Natural killer cell (primary cell): ENCODE measurements around the gene B3GALT6. TPM values are rescaled to one million over a fixed set of nuclear protein-coding genes. Genes with fewer than 3 reads are reported as not detected.

Experiments used
- ATAC-seq, 3 donors: fragments of 150-1000 bp in 2 of 3; fragments of 200-7000 bp in 1 of 3; cut with Tn5 transposase; 1 replicate in 1 of 3; 2 replicates in 2 of 3; pipeline ENCODE4 v1.10.0; 2021; ENCODE audit warnings: mild to moderate bottlenecking in 2 of 3, moderate library complexity in 2 of 3
- DNase-seq, 2 donors: peaks; one replicate each; pipeline versions ENCODE4 v3.0.0 to v3.0.0-alpha.2; 2013 to 2021; ENCODE audit warnings: mixed read lengths in 1 of 2
- H3K27ac ChIP-seq: one replicate; pipeline ENCODE4 v1.5.1; 2013; ENCODE audit warnings: mild to moderate bottlenecking, low read length
- H3K27me3 ChIP-seq: one replicate; pipeline ENCODE4 v1.6.1; 2013; ENCODE audit warnings: low read length; ENCODE audit not compliant: control insufficient read depth, insufficient read depth
- H3K36me3 ChIP-seq: one replicate; pipeline ENCODE4 v1.6.1; 2013; ENCODE audit warnings: low read length; ENCODE audit not compliant: control insufficient read depth, insufficient read depth
- H3K4me1 ChIP-seq: one replicate; pipeline ENCODE4 v1.6.1; 2013; ENCODE audit warnings: low read length; ENCODE audit not compliant: control insufficient read depth, insufficient read depth
- H3K4me3 ChIP-seq: one replicate; pipeline ENCODE4 v1.5.1; 2013; ENCODE audit warnings: low read length
- H3K9me3 ChIP-seq: one replicate; pipeline ENCODE4 v1.6.1; 2013; ENCODE audit warnings: low read length; ENCODE audit not compliant: control insufficient read depth, insufficient read depth
- H3K27ac Mint-ChIP-seq, 2 donors: one replicate each; pipeline ENCODE4 v1.8.0; 2022; ENCODE audit warnings: mild to moderate bottlenecking in 2 of 2, mixed read lengths in 2 of 2, moderate library complexity in 1 of 2
- H3K27me3 Mint-ChIP-seq, 2 donors: one replicate each; pipeline ENCODE4 v1.8.0; 2022; ENCODE audit warnings: low read depth in 2 of 2, mixed read lengths in 2 of 2
- H3K36me3 Mint-ChIP-seq: one replicate; pipeline ENCODE4 v1.8.0; 2022; ENCODE audit warnings: mixed read lengths
- H3K4me1 Mint-ChIP-seq, 2 donors: one replicate each; pipeline ENCODE4 v1.8.0; 2022; ENCODE audit warnings: mixed read lengths in 2 of 2
- H3K4me3 Mint-ChIP-seq: one replicate; pipeline ENCODE4 v1.8.0; 2022; ENCODE audit warnings: mild to moderate bottlenecking, moderate library complexity, mixed read lengths
- H3K9me3 Mint-ChIP-seq, 2 donors: one replicate each; pipeline ENCODE4 v1.8.0; 2022; ENCODE audit warnings: mixed read lengths in 2 of 2
- CTCF ChIP-seq: fragments of 200-600 bp; IDR thresholded peaks from one replicate; pipeline ENCODE4 v1.8.0; 2022; ENCODE audit warnings: antibody characterized with exemption
- WGBS: methylation state at CpG from one replicate; pipeline ENCODE4 v1.1.7; 2013; ENCODE audit warnings: missing lambda C conversion rate; ENCODE audit not compliant: insufficient coverage; 5-methylcytosine and 5-hydroxymethylcytosine counted together
- intact Hi-C: fragments of 100-400 bp; cut with micrococcal nuclease; formaldehyde crosslinking; loops from one replicate; pipeline ENCODE4 v1.14.2; 2022
- total RNA-seq, 4 donors: library from RNA; stranded (reverse); fragments of 120-200 nt in 1 of 4; gene quantifications; one replicate each; pipeline versions ENCODE4 v1.2.3 to v1.2.4, GENCODE V29; 2013 to 2022

B3GALT6 gene
- total RNA-seq, 3 donors from 2014 or later (not counting 1 experiment from before 2014, with no cell fraction given), result 13.7 to 16.5 (median 16.3) TPM

GRCh38 chr1:1218524-1219200 is 13.4 kb upstream of the B3GALT6 start:
- no peak overlapping the region for H3K4me3 ChIP-seq
- no peak for TF ChIP-seq CTCF
- no peak for DNase-seq
- H3K4me1 ChIP-seq, result peaks cover 97% of the 10 kb centered on the region
- no peaks in the 10 kb centered on the region for H3K36me3 Mint-ChIP-seq
- no peaks in the 10 kb centered on the region for H3K9me3 Mint-ChIP-seq
- WGBS, result 96% methylated on average over 36 of the region's 36 CpGs
- peaks cover 53% of the 10 kb centered on the region for H3K36me3 ChIP-seq
- no peak overlapping the region for H3K27ac ChIP-seq
- no peaks in the 10 kb centered on the region for H3K9me3 ChIP-seq
- peaks cover 27 to 73% of the 10 kb centered on the region in 2 donors for H3K4me1 Mint-ChIP-seq
- peak overlapping the region; percentile 50 for H3K4me3 Mint-ChIP-seq
- intact Hi-C loops, result no loop called here
- H3K27me3 ChIP-seq, result no peaks in the 10 kb centered on the region
- no peaks in the 10 kb centered on the region for H3K27me3 Mint-ChIP-seq
- no peak for ATAC-seq
- peak overlapping the region; percentile 98 to 99 for H3K27ac Mint-ChIP-seq

- peak in 1 of 2 donors; percentile 76 for DNase-seq
- H3K9me3 Mint-ChIP-seq, result no peaks in the 10 kb centered on the region
- H3K9me3 ChIP-seq, result no peaks in the 10 kb centered on the region
- H3K36me3 Mint-ChIP-seq, result no peaks in the 10 kb centered on the region
- peak overlapping the region; percentile 98 to 99 for H3K27ac Mint-ChIP-seq
- intact Hi-C loops, result no loop called here
- peak overlapping the region; percentile 56 for H3K4me3 Mint-ChIP-seq
- WGBS, result 90% methylated on average over 20 of the region's 20 CpGs
- H3K27me3 Mint-ChIP-seq, result no peaks in the 10 kb centered on the region
- H3K4me1 Mint-ChIP-seq, result peaks cover 27 to 70% of the 10 kb centered on the region in 2 donors
- H3K4me3 ChIP-seq, result no peak overlapping the region
- TF ChIP-seq CTCF, result no peak
- peaks cover 90% of the 10 kb centered on the region for H3K4me1 ChIP-seq
- peaks cover 58% of the 10 kb centered on the region for H3K36me3 ChIP-seq
- no peak for ATAC-seq
- H3K27ac ChIP-seq, result peak overlapping the region; percentile 14
- no peaks in the 10 kb centered on the region for H3K27me3 ChIP-seq
Measured at GRCh38 chr1:1219341-1219740, 12.7 kb upstream of the B3GALT6 start.

- Mint-ChIP-seq H3K27me3 (no peaks in the 10 kb centered on the region), H3K36me3 (no peaks in the 10 kb centered on the region)
- intact Hi-C loops, result no loop called here
Measured at GRCh38 chr1:1220197-1220596, 11.8 kb upstream of the B3GALT6 start.

More at GRCh38 chr1:1220197-1220596, 11.8 kb upstream of the B3GALT6 start:
- TF ChIP-seq CTCF, result no peak
- Histone ChIP-seq H3K27me3 (no peaks in the 10 kb centered on the region), H3K27ac (peak overlapping the region; percentile 67), H3K36me3 (peaks cover 65% of the 10 kb centered on the region), H3K4me1 (peaks cover 82% of the 10 kb centered on the region), H3K4me3 (no peak overlapping the region), H3K9me3 (no peaks in the 10 kb centered on the region)
- ATAC-seq (no peak), DNase-seq (no peak)
- peaks cover 27 to 62% of the 10 kb centered on the region in 2 donors for H3K4me1 Mint-ChIP-seq
- peak overlapping the region; percentile 64 for H3K4me3 Mint-ChIP-seq
- 95% methylated on average over 24 of the region's 24 CpGs for WGBS
- no peaks in the 10 kb centered on the region for H3K9me3 Mint-ChIP-seq
- H3K27ac Mint-ChIP-seq, result peak overlapping the region; percentile 98 to 99
